ENCODE measurements around the gene PJVK. TPM values are rescaled to one million over a fixed set of nuclear protein-coding genes. Genes with fewer than 3 reads are reported as not detected.

PJVK gene
- total and polyA plus RNA-seq, 9 of the 15 experiments (the other 6 are each of a cell fraction or from before 2014, with no cell fraction given) = 0.11 to 1.5 (median 0.73) TPM

DNA sequence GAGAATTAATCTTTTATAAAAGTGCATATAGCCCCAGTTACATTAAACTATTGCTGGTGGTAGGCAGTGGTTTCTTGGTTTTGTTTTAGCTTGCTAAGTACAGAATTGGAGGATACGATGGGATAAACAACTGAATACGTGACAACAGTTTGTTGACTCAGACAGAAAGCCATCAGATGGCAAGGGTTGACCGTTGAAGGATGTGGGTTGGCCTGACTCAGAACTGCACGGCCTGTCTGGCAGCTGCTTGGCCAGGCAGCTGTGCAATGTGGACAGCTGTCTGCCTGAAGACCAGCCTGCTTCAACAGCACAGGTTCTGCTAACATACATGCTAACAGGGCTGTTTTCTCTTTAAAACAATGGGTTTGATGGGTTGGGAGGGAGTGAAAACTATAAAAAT lies 46.8 kb upstream of the PJVK start (continued):
- TF ChIP-seq ZNF589 (CRISPR knock-in tag; IDR thresholded peaks at IDR 0.05; ENCODE audit: low read depth) (0 out of 2 replicates have a peak, but pooled peaks have one; percentile 70), DACH1 (IDR thresholded peaks at IDR 0.05; ENCODE audit: partially characterized antibody) (peak; percentile 51), NFIC (IDR thresholded peaks at IDR 0.05) (peak; percentile 43; the same call in 1 of the 2 replicates), U2AF2 (optimal IDR thresholded peaks at IDR 0.05; ENCODE audit: low read depth, low read length) (no peak), CBFA2T3 (IDR thresholded peaks at IDR 0.05) (peak; percentile 89), ZBTB7A (IDR thresholded peaks at IDR 0.05; ENCODE audit: borderline replicate concordance, control insufficient read depth, low read depth, low read length) (no peak), KLF16 (IDR thresholded peaks at IDR 0.05) (peak; percentile 70), CBX1 (IDR thresholded peaks at IDR 0.05; ENCODE audit: low read depth) (no peak), SAP30 (IDR thresholded peaks at IDR 0.05; ENCODE audit: borderline replicate concordance, insufficient read depth, low read depth, low read length, poor library complexity, severe bottlenecking) (no peak), NCOA6 (IDR thresholded peaks at IDR 0.05) (no peak), POLR3A (IDR thresholded peaks at IDR 0.05; ENCODE audit: borderline replicate concordance, extremely low read depth, insufficient read depth, insufficient read length) (no peak), RBBP5 (IDR thresholded peaks at IDR 0.05; ENCODE audit: borderline replicate concordance, insufficient read depth, low read length, poor library complexity, severe bottlenecking) (no peak), ZNF584 (CRISPR knock-in tag; IDR thresholded peaks at IDR 0.05; ENCODE audit: low read depth) (peak; percentile 44; the same call in 1 of the 2 replicates), ZNF232 (CRISPR knock-in tag; IDR thresholded peaks at IDR 0.05) (no peak)
- TF ChIP-seq, protein P1, sequence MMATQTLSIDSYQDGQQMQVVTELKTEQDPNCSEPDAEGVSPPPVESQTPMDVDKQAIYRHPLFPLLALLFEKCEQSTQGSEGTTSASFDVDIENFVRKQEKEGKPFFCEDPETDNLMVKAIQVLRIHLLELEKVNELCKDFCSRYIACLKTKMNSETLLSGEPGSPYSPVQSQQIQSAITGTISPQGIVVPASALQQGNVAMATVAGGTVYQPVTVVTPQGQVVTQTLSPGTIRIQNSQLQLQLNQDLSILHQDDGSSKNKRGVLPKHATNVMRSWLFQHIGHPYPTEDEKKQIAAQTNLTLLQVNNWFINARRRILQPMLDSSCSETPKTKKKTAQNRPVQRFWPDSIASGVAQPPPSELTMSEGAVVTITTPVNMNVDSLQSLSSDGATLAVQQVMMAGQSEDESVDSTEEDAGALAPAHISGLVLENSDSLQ (IDR thresholded peaks at IDR 0.05) = 0 out of 2 replicates have a peak, but pooled peaks have one; percentile 8
- TF ChIP-seq, protein P2, sequence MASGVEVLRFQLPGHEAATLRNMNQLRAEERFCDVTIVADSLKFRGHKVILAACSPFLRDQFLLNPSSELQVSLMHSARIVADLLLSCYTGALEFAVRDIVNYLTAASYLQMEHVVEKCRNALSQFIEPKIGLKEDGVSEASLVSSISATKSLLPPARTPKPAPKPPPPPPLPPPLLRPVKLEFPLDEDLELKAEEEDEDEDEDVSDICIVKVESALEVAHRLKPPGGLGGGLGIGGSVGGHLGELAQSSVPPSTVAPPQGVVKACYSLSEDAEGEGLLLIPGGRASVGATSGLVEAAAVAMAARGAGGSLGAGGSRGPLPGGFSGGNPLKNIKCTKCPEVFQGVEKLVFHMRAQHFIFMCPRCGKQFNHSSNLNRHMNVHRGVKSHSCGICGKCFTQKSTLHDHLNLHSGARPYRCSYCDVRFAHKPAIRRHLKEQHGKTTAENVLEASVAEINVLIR (CRISPR knock-in tag; IDR thresholded peaks at IDR 0.05) = no peak
- TF ChIP-seq, protein P3, sequence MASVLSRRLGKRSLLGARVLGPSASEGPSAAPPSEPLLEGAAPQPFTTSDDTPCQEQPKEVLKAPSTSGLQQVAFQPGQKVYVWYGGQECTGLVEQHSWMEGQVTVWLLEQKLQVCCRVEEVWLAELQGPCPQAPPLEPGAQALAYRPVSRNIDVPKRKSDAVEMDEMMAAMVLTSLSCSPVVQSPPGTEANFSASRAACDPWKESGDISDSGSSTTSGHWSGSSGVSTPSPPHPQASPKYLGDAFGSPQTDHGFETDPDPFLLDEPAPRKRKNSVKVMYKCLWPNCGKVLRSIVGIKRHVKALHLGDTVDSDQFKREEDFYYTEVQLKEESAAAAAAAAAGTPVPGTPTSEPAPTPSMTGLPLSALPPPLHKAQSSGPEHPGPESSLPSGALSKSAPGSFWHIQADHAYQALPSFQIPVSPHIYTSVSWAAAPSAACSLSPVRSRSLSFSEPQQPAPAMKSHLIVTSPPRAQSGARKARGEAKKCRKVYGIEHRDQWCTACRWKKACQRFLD (CRISPR knock-in tag; IDR thresholded peaks at IDR 0.05) = peak; percentile 82; the same call in 1 of the 2 replicates
- TF ChIP-seq, protein P4, sequence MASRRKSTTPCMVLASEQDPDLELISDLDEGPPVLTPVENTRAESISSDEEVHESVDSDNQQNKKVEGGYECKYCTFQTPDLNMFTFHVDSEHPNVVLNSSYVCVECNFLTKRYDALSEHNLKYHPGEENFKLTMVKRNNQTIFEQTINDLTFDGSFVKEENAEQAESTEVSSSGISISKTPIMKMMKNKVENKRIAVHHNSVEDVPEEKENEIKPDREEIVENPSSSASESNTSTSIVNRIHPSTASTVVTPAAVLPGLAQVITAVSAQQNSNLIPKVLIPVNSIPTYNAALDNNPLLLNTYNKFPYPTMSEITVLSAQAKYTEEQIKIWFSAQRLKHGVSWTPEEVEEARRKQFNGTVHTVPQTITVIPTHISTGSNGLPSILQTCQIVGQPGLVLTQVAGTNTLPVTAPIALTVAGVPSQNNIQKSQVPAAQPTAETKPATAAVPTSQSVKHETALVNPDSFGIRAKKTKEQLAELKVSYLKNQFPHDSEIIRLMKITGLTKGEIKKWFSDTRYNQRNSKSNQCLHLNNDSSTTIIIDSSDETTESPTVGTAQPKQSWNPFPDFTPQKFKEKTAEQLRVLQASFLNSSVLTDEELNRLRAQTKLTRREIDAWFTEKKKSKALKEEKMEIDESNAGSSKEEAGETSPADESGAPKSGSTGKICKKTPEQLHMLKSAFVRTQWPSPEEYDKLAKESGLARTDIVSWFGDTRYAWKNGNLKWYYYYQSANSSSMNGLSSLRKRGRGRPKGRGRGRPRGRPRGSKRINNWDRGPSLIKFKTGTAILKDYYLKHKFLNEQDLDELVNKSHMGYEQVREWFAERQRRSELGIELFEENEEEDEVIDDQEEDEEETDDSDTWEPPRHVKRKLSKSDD (conservative IDR thresholded peaks at IDR 0.05; ENCODE audit: low read length) = no peak

All from K562 (cell line).